ENCODE results near the gene MUC5B. TPM values are rescaled to one million over a fixed set of nuclear protein-coding genes. Genes with fewer than 3 reads are reported as not detected.

The MUC5B gene
- total RNA-seq, 1 experiment from 2014 or later = not detected

- Histone ChIP-seq H3K9me3 (ENCODE audit: low read depth, low read length, poor library complexity, severe bottlenecking) (peaks cover 4% of the 10 kb centered on the region), H3K4me1 (ENCODE audit: insufficient read depth, low read length, poor library complexity, severe bottlenecking) (peaks cover 9% of the 10 kb centered on the region), H3K27me3 (replicated peaks; ENCODE audit: insufficient read depth, low read depth, low read length, poor library complexity) (no peaks in the 10 kb centered on the region), H3K27ac (ENCODE audit: low read depth, low read length, poor library complexity, severe bottlenecking) (no peak overlapping the region), H3K4me3 (ENCODE audit: low read depth, low read length, poor library complexity, severe bottlenecking) (peak overlapping the region; percentile 67), H3K36me3 (ENCODE audit: insufficient read depth, low read length, poor library complexity, severe bottlenecking) (no peaks in the 10 kb centered on the region)
- intact Hi-C loops (cut with micrococcal nuclease; ENCODE audit: unreplicated experiment) = no loop called here
- BruUV-seq (replicated peaks) = no TSS peak
- TF ChIP-seq CTCF (conservative IDR thresholded peaks at IDR 0.05; ENCODE audit: low read depth, low read length) = no peak
- no peak for TF ChIP-seq EZH2 (IDR thresholded peaks at IDR 0.05; ENCODE audit: borderline replicate concordance, low read depth, low read length, poor library complexity, severe bottlenecking)
- ChIA-PET POLR2A (ENCODE audit: low non-redundant PET) (no interaction called here), CTCF (no interaction called here)
- no peak for DNase-seq (ENCODE audit: low spot score)
These were observed 85.3 kb downstream of the MUC5B start for GRCh38 chr11:1307998-1308742.

DNA sequence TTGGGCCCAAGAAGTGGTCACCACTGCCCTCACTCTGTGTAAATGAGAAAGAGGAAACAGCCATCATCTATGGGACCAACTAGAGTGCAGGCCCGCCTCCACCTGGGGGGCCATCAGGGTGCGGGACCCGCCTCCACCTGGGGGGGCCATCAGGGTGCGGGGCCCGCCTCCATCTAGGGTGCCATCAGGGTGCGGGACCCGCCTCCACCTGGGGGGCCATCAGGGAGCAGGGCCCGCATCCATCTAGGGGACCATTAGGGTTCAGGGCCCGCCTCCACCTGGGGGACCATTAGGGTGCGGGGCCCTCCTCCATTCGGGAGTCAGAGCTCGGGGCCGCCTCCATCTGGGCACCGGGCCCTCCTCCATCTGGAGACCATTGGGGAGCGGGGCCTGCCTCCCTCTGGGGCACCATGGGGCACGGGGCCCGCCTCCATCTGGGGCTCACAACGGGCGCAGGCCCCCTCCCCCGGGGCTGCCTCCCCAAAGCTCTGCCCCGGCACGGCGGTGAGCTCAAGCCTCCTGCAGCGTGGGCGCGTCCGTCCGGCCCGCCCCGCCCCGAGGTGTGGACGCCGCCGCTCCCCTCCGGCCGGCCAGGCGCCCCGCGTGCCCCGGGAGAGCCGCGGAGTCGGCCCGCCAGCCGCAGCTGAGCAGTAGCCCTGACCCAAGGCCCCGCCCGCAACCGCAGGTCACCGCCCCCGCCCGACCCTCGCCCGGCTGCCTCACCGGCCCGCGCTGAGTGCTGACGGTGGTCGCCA, 86.1 kb downstream of the MUC5B start:
- peaks cover 9% of the 10 kb centered on the region for H3K4me1 ChIP-seq (ENCODE audit: insufficient read depth, low read length, poor library complexity, severe bottlenecking)
- H3K27me3 ChIP-seq (replicated peaks; ENCODE audit: insufficient read depth, low read depth, low read length, poor library complexity) = no peaks in the 10 kb centered on the region
- H3K36me3 ChIP-seq (ENCODE audit: insufficient read depth, low read length, poor library complexity, severe bottlenecking) = no peaks in the 10 kb centered on the region
- H3K4me3 ChIP-seq (ENCODE audit: low read depth, low read length, poor library complexity, severe bottlenecking) = peak overlapping the region; percentile 67
- TF ChIP-seq EZH2 (IDR thresholded peaks at IDR 0.05; ENCODE audit: borderline replicate concordance, low read depth, low read length, poor library complexity, severe bottlenecking) (no peak), CTCF (conservative IDR thresholded peaks at IDR 0.05; ENCODE audit: low read depth, low read length) (no peak)
- no peak for DNase-seq (ENCODE audit: low spot score)
- BruUV-seq (replicated peaks) = no TSS peak
- H3K9me3 ChIP-seq (ENCODE audit: low read depth, low read length, poor library complexity, severe bottlenecking) = peaks cover 4% of the 10 kb centered on the region
- POLR2A ChIA-PET (ENCODE audit: low non-redundant PET) = no interaction called here
- intact Hi-C loops (cut with micrococcal nuclease; ENCODE audit: unreplicated experiment) = no loop called here
- CTCF ChIA-PET = no interaction called here
- no peak overlapping the region for H3K27ac ChIP-seq (ENCODE audit: low read depth, low read length, poor library complexity, severe bottlenecking)

GRCh38 chr11:1309498-1310317, 86.8 kb downstream of the MUC5B start, which contains the start of gene TOLLIP:
Gene TOLLIP, minus strand, starts transcription at chr11:1309632. Its CDS starts 134 bp downstream, at chr11:1309498.
- Histone ChIP-seq H3K27ac (ENCODE audit: low read depth, low read length, poor library complexity, severe bottlenecking) (peak within 1 kb of the TSS; percentile 82), H3K36me3 (ENCODE audit: insufficient read depth, low read length, poor library complexity, severe bottlenecking) (no peaks in the 10 kb centered on the region), H3K4me3 (ENCODE audit: low read depth, low read length, poor library complexity, severe bottlenecking) (peak within 1 kb of the TSS; percentile 67), H3K9me3 (ENCODE audit: low read depth, low read length, poor library complexity, severe bottlenecking) (peaks cover 4% of the 10 kb centered on the region), H3K4me1 (ENCODE audit: insufficient read depth, low read length, poor library complexity, severe bottlenecking) (peaks cover 9% of the 10 kb centered on the region), H3K27me3 (replicated peaks; ENCODE audit: insufficient read depth, low read depth, low read length, poor library complexity) (no peaks in the 10 kb centered on the region)
- intact Hi-C loops (cut with micrococcal nuclease; ENCODE audit: unreplicated experiment) = no loop called here
- DNase-seq (ENCODE audit: low spot score) = peak; percentile 93
- POLR2A ChIA-PET (ENCODE audit: low non-redundant PET) = no interaction called here
- CTCF ChIA-PET = no interaction called here
- TF ChIP-seq CTCF (conservative IDR thresholded peaks at IDR 0.05; ENCODE audit: low read depth, low read length) = no peak; the same call in 1 of the 2 replicates
- TF ChIP-seq EZH2 (IDR thresholded peaks at IDR 0.05; ENCODE audit: borderline replicate concordance, low read depth, low read length, poor library complexity, severe bottlenecking) = no peak
- BruUV-seq (replicated peaks) = TSS peak; percentile 79
